Stimulated activated naive CD8-positive, alpha-beta T cell treated with anti-CD3 and anti-CD28 coated beads, Interleukin-15, amount 100 ng/mL, for 72 hours (primary cell): ENCODE data around the gene ESR1.
A peak's percentile ranks its signal among the peaks of the same experiment; 100 is the strongest.
"Not testable (repeated sequence)": the region's sequence is repeated elsewhere in the genome, so short reads cannot be mapped to it uniquely, and the experiment has no call there.

Experiments
- ATAC-seq: fragments of 150-1000 bp; cut with Tn5 transposase; 2 replicates; pipeline ENCODE4 v1.10.0; 2021; ENCODE audit warnings: mild to moderate bottlenecking, moderate library complexity
- DNase-seq, 2 donors: peaks; one replicate each; pipeline ENCODE4 v3.0.0; 2021 to 2022
- H3K27ac Mint-ChIP-seq, 2 donors: one replicate each; pipeline ENCODE4 v1.8.0; 2022; ENCODE audit warnings: mild to moderate bottlenecking in 2 of 2, mixed read lengths in 2 of 2, moderate library complexity in 2 of 2
- H3K27me3 Mint-ChIP-seq: one replicate; pipeline ENCODE4 v1.8.0; 2022; ENCODE audit warnings: mixed read lengths
- H3K4me1 Mint-ChIP-seq: one replicate; pipeline ENCODE4 v1.8.0; 2022; ENCODE audit warnings: mild to moderate bottlenecking, mixed read lengths
- H3K4me3 Mint-ChIP-seq, 2 donors: one replicate each; pipeline ENCODE4 v1.8.0; 2022; ENCODE audit warnings: mild to moderate bottlenecking in 2 of 2, mixed read lengths in 2 of 2, moderate library complexity in 1 of 2
- H3K9me3 Mint-ChIP-seq, 2 donors: one replicate each; pipeline ENCODE4 v1.8.0; 2022; ENCODE audit warnings: mixed read lengths in 2 of 2

ESR1 gene

GRCh38 chr6:152122434-152122833, 315.0 kb downstream of the ESR1 start:
- Mint-ChIP-seq H3K4me1 (peaks cover 9% of the 10 kb centered on the region), H3K27me3 (no peaks in the 10 kb centered on the region), H3K4me3 (no peak overlapping the region), H3K9me3 (peaks cover 0 to 14% of the 10 kb centered on the region in 2 donors), H3K27ac (no peak overlapping the region)
- ATAC-seq: no peak
- DNase-seq: no peak

- no peak for DNase-seq
- H3K9me3 Mint-ChIP-seq: peaks cover 0 to 13% of the 10 kb centered on the region in 2 donors
- no peaks in the 10 kb centered on the region for H3K27me3 Mint-ChIP-seq
- H3K27ac Mint-ChIP-seq: no peak overlapping the region
- peaks cover 3% of the 10 kb centered on the region for H3K4me1 Mint-ChIP-seq
- no peak for ATAC-seq
- H3K4me3 Mint-ChIP-seq: no peak overlapping the region
Measured at GRCh38 chr6:152123076-152123475, 315.6 kb downstream of the ESR1 start.

- Mint-ChIP-seq H3K27ac (no peak overlapping the region), H3K9me3 (peaks cover 0 to 4% of the 10 kb centered on the region in 2 donors), H3K4me1 (no peaks in the 10 kb centered on the region), H3K4me3 (no peak overlapping the region), H3K27me3 (no peaks in the 10 kb centered on the region)
- DNase-seq (no peak), ATAC-seq (no peak)
Measured at GRCh38 chr6:152124429-152125074, 317.1 kb downstream of the ESR1 start.

- H3K4me3 Mint-ChIP-seq: no peak overlapping the region
- no peaks in the 10 kb centered on the region for H3K27me3 Mint-ChIP-seq
- H3K27ac Mint-ChIP-seq: no peak overlapping the region
- ATAC-seq (no peak), DNase-seq (no peak)
- H3K9me3 Mint-ChIP-seq: no peaks in the 10 kb centered on the region
- no peaks in the 10 kb centered on the region for H3K4me1 Mint-ChIP-seq
Measured at GRCh38 chr6:152127432-152128165, 320.1 kb downstream of the ESR1 start.

- DNase-seq: no peak
- no peaks in the 10 kb centered on the region for H3K9me3 Mint-ChIP-seq
- no peak for ATAC-seq
- H3K27ac Mint-ChIP-seq: no peak overlapping the region
- no peaks in the 10 kb centered on the region for H3K27me3 Mint-ChIP-seq
- H3K4me3 Mint-ChIP-seq: no peak overlapping the region
- H3K4me1 Mint-ChIP-seq: no peaks in the 10 kb centered on the region
Measured at GRCh38 chr6:152129691-152130151, 322.2 kb downstream of the ESR1 start.

- no peak for ATAC-seq
- DNase-seq: no peak
- Mint-ChIP-seq H3K4me1 (no peaks in the 10 kb centered on the region), H3K9me3 (no peaks in the 10 kb centered on the region), H3K27ac (peak overlapping the region; percentile 47 to 66), H3K27me3 (no peaks in the 10 kb centered on the region), H3K4me3 (no peak overlapping the region)
Measured at GRCh38 chr6:152130441-152130840, 323.0 kb downstream of the ESR1 start.

GRCh38 chr6:152135755-152136448, 328.4 kb downstream of the ESR1 start:
- Mint-ChIP-seq H3K4me3 (no peak overlapping the region), H3K27ac (peak overlapping the region in 1 of 2 donors; percentile 17), H3K4me1 (no peaks in the 10 kb centered on the region), H3K9me3 (no peaks in the 10 kb centered on the region), H3K27me3 (no peaks in the 10 kb centered on the region)
- DNase-seq (no peak), ATAC-seq (no peak)

- no peaks in the 10 kb centered on the region for H3K9me3 Mint-ChIP-seq
- no peak overlapping the region for H3K4me3 Mint-ChIP-seq
- no peak overlapping the region for H3K27ac Mint-ChIP-seq
- H3K27me3 Mint-ChIP-seq: no peaks in the 10 kb centered on the region
- ATAC-seq (no peak), DNase-seq (no peak)
- H3K4me1 Mint-ChIP-seq: no peaks in the 10 kb centered on the region
Measured at GRCh38 chr6:152136449-152136825, 329.0 kb downstream of the ESR1 start.

- peak overlapping the region in 1 of 2 donors; percentile 42 for H3K27ac Mint-ChIP-seq
- H3K9me3 Mint-ChIP-seq, H3K27me3 Mint-ChIP-seq, H3K4me3 Mint-ChIP-seq, H3K4me1 Mint-ChIP-seq, ATAC-seq, DNase-seq: not testable (repeated sequence)
Measured at GRCh38 chr6:152138344-152138743, 330.9 kb downstream of the ESR1 start.

GRCh38 chr6:152142105-152142504, 334.6 kb downstream of the ESR1 start:
- no peaks in the 10 kb centered on the region for H3K27me3 Mint-ChIP-seq
- DNase-seq (no peak), ATAC-seq (no peak)
- H3K27ac Mint-ChIP-seq: no peak overlapping the region
- no peak overlapping the region for H3K4me3 Mint-ChIP-seq
- H3K9me3 Mint-ChIP-seq: no peaks in the 10 kb centered on the region
- no peaks in the 10 kb centered on the region for H3K4me1 Mint-ChIP-seq

- ATAC-seq (no peak), DNase-seq (no peak)
- no peaks in the 10 kb centered on the region for H3K27me3 Mint-ChIP-seq
- H3K4me3 Mint-ChIP-seq: no peak overlapping the region
- no peak overlapping the region for H3K27ac Mint-ChIP-seq
- H3K9me3 Mint-ChIP-seq: no peaks in the 10 kb centered on the region
- no peaks in the 10 kb centered on the region for H3K4me1 Mint-ChIP-seq
Measured at GRCh38 chr6:152143359-152143758, 335.9 kb downstream of the ESR1 start.

GRCh38 chr6:152146385-152146784, 338.9 kb downstream of the ESR1 start:
- H3K9me3 Mint-ChIP-seq: no peaks in the 10 kb centered on the region
- no peak for DNase-seq
- ATAC-seq: no peak
- H3K27me3 Mint-ChIP-seq: no peaks in the 10 kb centered on the region
- H3K27ac Mint-ChIP-seq: no peak overlapping the region
- H3K4me3 Mint-ChIP-seq: no peak overlapping the region
- H3K4me1 Mint-ChIP-seq: peaks cover 7% of the 10 kb centered on the region

- Mint-ChIP-seq H3K9me3 (no peaks in the 10 kb centered on the region), H3K4me3 (no peak overlapping the region), H3K27ac (no peak overlapping the region), H3K27me3 (no peaks in the 10 kb centered on the region), H3K4me1 (peaks cover 7% of the 10 kb centered on the region)
- DNase-seq: no peak
- no peak for ATAC-seq
Measured at GRCh38 chr6:152147269-152147668, 339.8 kb downstream of the ESR1 start.

GRCh38 chr6:152148412-152148811, 340.9 kb downstream of the ESR1 start:
- DNase-seq: no peak
- Mint-ChIP-seq H3K4me1 (peaks cover 7% of the 10 kb centered on the region), H3K9me3 (no peaks in the 10 kb centered on the region), H3K27ac (no peak overlapping the region), H3K4me3 (no peak overlapping the region), H3K27me3 (no peaks in the 10 kb centered on the region)
- no peak for ATAC-seq

GRCh38 chr6:152150196-152150595, 342.7 kb downstream of the ESR1 start:
- no peak for ATAC-seq
- Mint-ChIP-seq H3K4me1 (peaks cover 7% of the 10 kb centered on the region), H3K27me3 (no peaks in the 10 kb centered on the region), H3K9me3 (no peaks in the 10 kb centered on the region), H3K27ac (peak overlapping the region in 1 of 2 donors; percentile 62), H3K4me3 (no peak overlapping the region)
- no peak for DNase-seq

GRCh38 chr6:152151920-152152319, 344.4 kb downstream of the ESR1 start:
- ATAC-seq: no peak
- no peaks in the 10 kb centered on the region for H3K9me3 Mint-ChIP-seq
- H3K4me3 Mint-ChIP-seq: no peak overlapping the region
- no peak for DNase-seq
- H3K27me3 Mint-ChIP-seq: no peaks in the 10 kb centered on the region
- H3K27ac Mint-ChIP-seq: no peak overlapping the region
- peaks cover 7% of the 10 kb centered on the region for H3K4me1 Mint-ChIP-seq
